Measurements from ENCODE around the gene MFSD6L.

Gene MFSD6L

GRCh38 chr17:8832711-8833352, 33.7 kb upstream of the MFSD6L start:
- TF ChIP-seq CTCF (IDR thresholded peaks at IDR 0.05; ENCODE audit: extremely low read depth, missing control alignments): peak; percentile 77
- peak; percentile 69 for DNase-seq (ENCODE audit: low spot score)

- DNase-seq (ENCODE audit: low spot score): no peak
- TF ChIP-seq CTCF (IDR thresholded peaks at IDR 0.05; ENCODE audit: extremely low read depth, missing control alignments): no peak
These were observed 32.2 kb upstream of the MFSD6L start for GRCh38 chr17:8831234-8831849.

- DNase-seq (ENCODE audit: low spot score): no peak
- no peak for TF ChIP-seq CTCF (IDR thresholded peaks at IDR 0.05; ENCODE audit: extremely low read depth, missing control alignments)
These were observed 31.0 kb upstream of the MFSD6L start for GRCh38 chr17:8830141-8830540.

GRCh38 chr17:8829036-8829941, 30.1 kb upstream of the MFSD6L start:
- TF ChIP-seq CTCF (IDR thresholded peaks at IDR 0.05; ENCODE audit: extremely low read depth, missing control alignments): no peak

GRCh38 chr17:8828517-8828875, 29.3 kb upstream of the MFSD6L start:
- no peak for TF ChIP-seq CTCF (IDR thresholded peaks at IDR 0.05; ENCODE audit: extremely low read depth, missing control alignments)
- no peak for DNase-seq (ENCODE audit: low spot score)

More at GRCh38 chr17:8829036-8829941, 30.1 kb upstream of the MFSD6L start:
- no peak for DNase-seq (ENCODE audit: low spot score)

- DNase-seq (ENCODE audit: low spot score): no peak
- TF ChIP-seq CTCF (IDR thresholded peaks at IDR 0.05; ENCODE audit: extremely low read depth, missing control alignments): no peak
These were observed 27.8 kb upstream of the MFSD6L start for GRCh38 chr17:8826808-8827435.
